Upper lobe of left lung (tissue), 4 donors: ENCODE results near the gene NEO1.

ENCODE experiments used
- CTCF ChIP-seq, 6 experiments: fragments of 450-650 bp in 4 of 6; fragments of 200-600 bp in 2 of 6; sonication (generic) in 2 of 6; IDR thresholded peaks; one replicate each; pipeline ENCODE4 v1.5.1; 2016 to 2019; ENCODE audit warnings: antibody characterized with exemption in 6 of 6
- EP300 ChIP-seq, 4 donors: sonication (generic); formaldehyde crosslinking; IDR thresholded peaks; one replicate each; pipeline ENCODE4 v1.5.1; 2017; ENCODE audit warnings: antibody characterized with exemption in 4 of 4, control low read depth in 2 of 4
- POLR2A ChIP-seq, 4 donors: fragments of 450-650 bp; IDR thresholded peaks; one replicate each; pipeline ENCODE4 v1.5.1; 2016 to 2017; ENCODE audit warnings: antibody characterized with exemption in 4 of 4, mild to moderate bottlenecking in 2 of 4
- POLR2AphosphoS5 ChIP-seq, 2 donors: sonication (generic); formaldehyde crosslinking; IDR thresholded peaks; one replicate each; pipeline ENCODE4 v1.5.1; 2017; ENCODE audit warnings: antibody characterized with exemption in 2 of 2

GRCh38 chr15:73344056-73344455 lies 291.8 kb downstream of the NEO1 start:
- TF ChIP-seq CTCF (IDR thresholded peaks at IDR 0.05): no peak
- no peak for TF ChIP-seq POLR2A (IDR thresholded peaks at IDR 0.05)
- no peak for TF ChIP-seq EP300 (IDR thresholded peaks at IDR 0.05)
- no peak for TF ChIP-seq POLR2AphosphoS5 (IDR thresholded peaks at IDR 0.05)
